Coronary artery (tissue), 2 donors: Measurements from ENCODE around the gene KLHL36.

Experiments
- DNase-seq: peaks from one replicate; pipeline ENCODE4 v3.0.0-alpha.2; 2017; ENCODE audit warnings: low spot score
- H3K27ac ChIP-seq, 2 donors: fragments of 200-600 bp; sonication (generic); one replicate each; pipeline ENCODE4 v1.5.1; 2016 to 2019
- H3K4me3 ChIP-seq: fragments of 200-600 bp; sonication (generic); 2 replicates; pipeline ENCODE4 v1.5.1; 2016; ENCODE audit warnings: mild to moderate bottlenecking, moderate library complexity
- CTCF ChIP-seq: fragments of 200-600 bp; sonication (generic); IDR thresholded peaks from one replicate; pipeline ENCODE4 v1.5.1; 2019; ENCODE audit warnings: antibody characterized with exemption

The KLHL36 gene

GRCh38 chr16:84647828-84648594 lies at the start of gene KLHL36:
Gene KLHL36, plus strand, starts transcription at chr16:84648511. Its CDS starts 2,357 bp downstream, at chr16:84650868.
- no peak for TF ChIP-seq CTCF
- no peak for DNase-seq
- H3K4me3 ChIP-seq: peak within 1 kb of the TSS; percentile 84
- H3K27ac ChIP-seq: peak within 1 kb of the TSS; percentile 87 to 92

GRCh38 chr16:84599521-84600202 lies 48.6 kb upstream of the KLHL36 start:
- Histone ChIP-seq H3K27ac (peak overlapping the region; percentile 48 to 80), H3K4me3 (peak overlapping the region; percentile 49)
- no peak for TF ChIP-seq CTCF
- DNase-seq: no peak

- DNase-seq: no peak
Measured at GRCh38 chr16:84600343-84601229, 47.7 kb upstream of the KLHL36 start.

GRCh38 chr16:84603140-84603816 lies 45.0 kb upstream of the KLHL36 start:
- no peak for TF ChIP-seq CTCF
- Histone ChIP-seq H3K4me3 (peak overlapping the region; percentile 54), H3K27ac (peak overlapping the region; percentile 55 to 83)
- DNase-seq: peak; percentile 92

More at GRCh38 chr16:84600343-84601229, 47.7 kb upstream of the KLHL36 start:
- Histone ChIP-seq H3K27ac (peak overlapping the region; percentile 48 to 72), H3K4me3 (no peak overlapping the region)
- TF ChIP-seq CTCF: no peak

GRCh38 chr16:84603940-84604339 lies 44.4 kb upstream of the KLHL36 start:
- TF ChIP-seq CTCF: no peak
- DNase-seq: no peak
- Histone ChIP-seq H3K4me3 (no peak overlapping the region), H3K27ac (peak overlapping the region in 1 of 2 donors; percentile 83)

GRCh38 chr16:84604477-84605013 lies 43.8 kb upstream of the KLHL36 start:
- DNase-seq: no peak
- Histone ChIP-seq H3K27ac (peak overlapping the region in 1 of 2 donors; percentile 83), H3K4me3 (no peak overlapping the region)
- TF ChIP-seq CTCF: no peak
